GM21447 (cell line): ENCODE results near the gene LNPK.
"Not testable (repeated sequence)": the region's sequence is repeated elsewhere in the genome, so short reads cannot be mapped to it uniquely, and the experiment has no call there.

Experiments
- ATAC-seq: cut with Tn5 transposase; IDR thresholded peaks from one replicate; pipeline ENCODE4 v1.9.1; 2021; ENCODE audit not compliant: unreplicated experiment

LNPK gene

DNA sequence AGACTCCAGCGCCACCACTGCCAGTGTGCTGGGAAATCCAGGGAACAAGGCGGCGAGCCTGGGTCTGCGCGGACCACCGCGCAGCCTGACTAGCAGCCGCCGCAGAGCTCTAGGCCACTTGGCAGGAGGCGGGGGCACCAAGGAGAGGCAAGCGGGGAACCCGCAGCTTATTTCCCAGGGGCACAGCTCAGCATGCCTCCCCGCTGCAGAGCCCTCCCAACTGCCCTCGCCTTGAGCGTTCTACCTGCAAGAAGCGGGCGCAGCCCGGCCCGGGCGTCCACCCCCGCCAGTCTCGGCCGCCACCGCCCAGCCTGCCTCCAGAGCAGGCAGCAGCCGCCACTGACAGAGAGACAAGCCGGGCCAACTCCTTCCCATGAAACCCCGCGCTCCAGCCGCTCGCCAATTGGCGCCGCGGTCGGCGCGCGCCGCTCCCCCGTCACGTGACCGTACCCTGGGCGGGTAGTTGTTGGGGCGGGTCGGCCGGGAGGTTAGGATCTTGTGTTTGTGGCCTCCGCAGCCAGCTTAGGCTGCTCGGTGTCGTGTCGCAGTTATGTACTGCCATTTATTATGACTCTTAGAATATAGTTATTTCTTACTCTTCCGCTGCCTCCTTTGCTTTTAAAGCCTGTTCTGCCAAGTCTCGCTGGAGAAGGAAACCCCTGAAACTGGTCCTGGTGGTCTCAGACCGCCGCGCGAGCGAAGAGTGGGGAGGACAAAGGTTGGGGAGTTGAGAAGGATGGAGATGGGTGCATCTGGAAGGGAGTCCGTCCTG, at the start of gene LNPK:
Gene LNPK, minus strand, starts transcription at position 352 of the 772 bp plus-strand sequence. CDS start 6,683 bp downstream, outside the sequence.
- peak; percentile 88 for ATAC-seq

- no peak for ATAC-seq
Measured at GRCh38 chr2:176039375-176039774, 37.3 kb upstream of the LNPK start.

- ATAC-seq, result no peak
Measured at GRCh38 chr2:176038694-176039093, 36.6 kb upstream of the LNPK start.

DNA sequence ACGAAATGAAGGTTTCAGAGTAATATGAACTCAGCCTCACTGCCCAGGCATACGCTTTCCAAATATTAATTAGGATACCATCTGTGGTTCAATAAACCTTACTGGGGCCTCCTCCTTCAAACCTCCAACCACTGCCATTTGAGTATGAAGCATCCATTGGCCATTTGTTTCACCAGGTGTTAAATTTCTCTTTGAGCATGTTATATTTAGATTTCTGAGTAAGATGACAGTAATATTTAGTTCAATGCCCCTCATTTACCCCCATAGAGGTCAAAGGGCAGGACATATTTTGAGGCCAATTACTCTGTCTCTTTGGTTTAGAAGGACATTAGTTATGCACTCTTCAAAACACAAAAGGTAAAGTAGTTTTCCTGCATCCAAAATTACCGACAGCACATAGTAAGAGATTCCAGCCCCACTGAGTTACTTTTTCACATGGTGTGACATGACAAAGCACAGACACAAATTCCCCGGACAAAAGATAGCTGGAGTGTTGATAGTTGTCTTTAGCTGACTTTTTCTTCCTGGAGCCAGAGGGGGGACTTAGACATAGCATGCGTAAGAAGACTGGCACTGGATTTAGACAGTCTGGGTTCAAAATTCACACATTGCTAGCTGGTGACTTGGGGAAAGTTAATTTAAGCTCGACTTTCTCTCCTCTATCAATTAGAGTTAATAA, 33.1 kb upstream of the LNPK start:
- no peak for ATAC-seq

DNA sequence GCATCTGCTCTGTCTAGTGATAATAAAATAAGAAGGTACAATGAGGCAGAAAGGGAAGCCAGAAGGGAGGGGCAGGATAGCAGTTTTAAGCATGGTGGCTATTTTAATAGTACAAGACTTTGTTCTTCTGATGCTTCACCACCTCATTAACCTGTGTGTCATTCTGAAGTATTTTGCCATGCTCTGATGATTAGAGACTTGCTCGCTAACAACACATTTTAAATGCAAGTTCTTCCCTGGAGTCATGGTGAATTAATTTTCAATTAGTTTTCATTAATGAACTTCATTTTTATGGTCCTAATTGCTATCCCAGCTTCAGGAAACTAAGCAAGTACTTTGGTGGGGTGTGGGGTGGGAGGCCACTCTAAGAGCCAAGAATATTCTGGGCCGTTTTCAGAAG, 25.7 kb upstream of the LNPK start:
- ATAC-seq, result no peak

DNA sequence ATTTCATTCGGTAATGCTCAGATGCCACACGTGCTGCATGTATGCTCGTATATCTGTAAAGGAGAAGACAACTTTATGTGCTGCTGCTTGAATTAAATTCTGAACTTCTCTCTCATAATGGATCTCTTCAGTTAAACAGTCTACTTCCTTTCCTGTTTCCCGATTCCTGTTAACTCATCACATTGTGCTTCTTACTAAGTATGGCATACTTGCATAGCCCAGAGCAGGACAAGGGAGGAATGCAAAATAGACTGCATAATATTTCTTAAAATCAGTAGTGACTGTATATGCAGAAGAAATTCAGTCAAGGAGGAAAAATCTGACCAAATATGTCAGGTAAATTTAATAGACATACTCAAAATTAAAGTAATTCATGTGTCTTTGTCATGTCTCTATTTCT, 23.9 kb upstream of the LNPK start:
- no peak for ATAC-seq

DNA sequence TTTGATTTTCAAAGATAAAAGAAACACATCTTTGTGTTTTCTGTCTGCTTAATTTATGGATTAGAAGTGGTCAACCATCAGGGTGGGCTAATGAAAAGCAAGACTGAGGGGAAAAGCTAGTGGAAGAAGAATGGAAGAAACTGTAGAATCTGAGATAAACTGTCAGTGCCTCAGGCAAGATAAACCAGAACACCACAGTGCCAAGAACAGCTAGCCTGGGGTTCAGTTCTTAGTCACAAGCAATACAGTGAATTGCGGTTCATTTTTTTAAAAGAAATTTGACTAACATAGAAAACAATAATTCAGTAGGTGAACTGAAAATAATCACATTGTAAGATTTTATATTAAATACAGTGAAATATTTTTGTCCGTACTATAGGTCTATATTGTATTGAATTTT, 22.0 kb upstream of the LNPK start:
- no peak for ATAC-seq

GRCh38 chr2:176022048-176022447, 20.0 kb upstream of the LNPK start:
- no peak for ATAC-seq

- ATAC-seq, result no peak
Measured at GRCh38 chr2:176020400-176020799, 18.3 kb upstream of the LNPK start.

DNA sequence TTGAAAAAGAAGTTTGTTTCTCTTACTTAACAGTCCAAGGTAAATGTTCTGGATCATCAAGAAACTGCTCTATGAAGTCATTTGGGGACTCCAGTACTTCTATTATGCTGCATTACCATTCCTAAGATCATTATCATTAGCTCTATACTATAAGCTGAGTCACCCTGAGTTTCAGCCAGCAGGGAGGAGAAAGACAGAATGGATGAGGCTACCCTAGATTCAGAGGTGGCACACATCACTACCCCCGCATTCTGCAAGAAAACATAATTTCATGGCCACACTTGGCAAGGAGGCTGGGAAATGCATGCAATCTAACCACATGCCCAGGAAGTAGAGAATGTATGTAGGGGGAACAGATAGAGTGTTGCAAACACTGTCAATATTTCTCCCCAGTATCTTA, 16.6 kb upstream of the LNPK start:
- no peak for ATAC-seq

GRCh38 chr2:176009445-176009844, 7.4 kb upstream of the LNPK start:
- ATAC-seq, result no peak

DNA sequence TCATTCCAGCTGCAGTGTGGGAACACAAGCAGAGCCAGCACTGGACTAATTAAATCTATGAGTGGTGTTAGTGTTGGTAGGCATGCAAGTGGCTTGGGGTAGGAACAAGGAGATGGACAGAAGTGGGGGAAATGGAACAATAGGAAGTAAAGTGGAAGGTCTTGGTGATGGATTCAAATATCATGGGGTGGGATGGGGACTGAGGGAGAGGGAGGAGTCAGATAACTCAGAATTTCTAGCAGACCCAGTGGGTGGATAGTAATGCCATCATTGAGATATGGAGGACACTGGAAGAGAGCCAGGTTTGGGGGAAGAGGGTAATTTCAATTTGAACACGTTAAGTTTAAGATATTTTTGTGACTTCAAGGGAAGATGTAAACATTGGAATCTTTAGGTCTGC, 2.9 kb upstream of the LNPK start:
- no peak for ATAC-seq

- no peak for ATAC-seq
Measured at GRCh38 chr2:176003958-176004357, 1.9 kb upstream of the LNPK start.

DNA sequence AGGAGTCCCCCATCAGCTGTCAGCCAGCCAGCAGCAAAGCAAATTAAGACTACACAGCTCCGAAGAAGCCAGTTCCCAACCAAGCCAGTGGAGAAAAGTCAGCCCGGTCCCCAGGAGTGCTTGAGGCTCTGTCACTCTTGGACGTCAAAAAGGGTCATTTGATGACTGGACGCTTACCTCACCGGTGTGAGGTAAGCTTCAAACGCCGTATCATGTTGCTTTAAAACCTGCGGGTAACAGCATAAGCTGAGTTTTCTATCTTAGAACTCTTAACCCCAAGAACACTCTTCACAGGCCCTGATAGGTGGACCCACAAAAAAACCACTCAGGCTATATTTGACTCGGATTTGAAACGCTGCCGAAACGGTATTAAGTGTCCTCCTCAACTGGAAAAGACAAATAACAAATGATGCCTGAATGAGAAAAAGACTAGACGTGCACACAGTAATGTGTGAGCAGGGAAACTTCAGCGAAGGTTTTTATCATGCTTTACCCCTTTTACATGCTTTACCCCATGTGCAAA, 682 bp upstream of the LNPK start:
- peak; percentile 3 for ATAC-seq

DNA sequence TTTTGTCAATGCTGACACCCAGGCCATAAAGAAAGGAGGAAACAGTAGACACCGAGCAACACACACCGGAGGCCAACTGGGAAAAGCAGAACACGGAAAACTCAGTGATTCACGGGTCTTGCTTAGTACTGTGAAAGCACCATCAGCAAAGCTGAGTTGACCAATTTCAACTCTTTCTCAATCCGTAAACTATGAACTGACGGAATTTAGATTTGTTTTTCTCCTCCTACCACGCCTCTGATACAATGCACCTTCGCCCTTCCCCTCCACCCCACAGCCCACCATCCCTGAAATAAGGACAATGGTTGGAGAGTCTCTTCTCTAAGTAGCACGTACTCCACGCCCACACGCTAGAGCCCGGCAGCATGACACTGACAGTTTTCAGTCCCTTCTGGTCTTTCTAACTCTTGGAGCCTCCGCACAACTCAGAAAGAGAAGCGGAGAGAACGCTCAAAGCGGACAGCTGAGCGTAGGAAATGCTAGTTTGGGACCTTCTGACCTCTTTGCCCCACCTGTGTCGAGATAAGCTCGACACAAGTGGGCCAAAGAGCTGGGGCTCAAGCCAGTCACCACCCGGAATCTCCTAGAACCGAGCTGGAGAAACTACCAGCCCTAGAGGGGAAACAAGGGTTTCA, 669 bp downstream of the LNPK start:
- peak; percentile 56 for ATAC-seq

DNA sequence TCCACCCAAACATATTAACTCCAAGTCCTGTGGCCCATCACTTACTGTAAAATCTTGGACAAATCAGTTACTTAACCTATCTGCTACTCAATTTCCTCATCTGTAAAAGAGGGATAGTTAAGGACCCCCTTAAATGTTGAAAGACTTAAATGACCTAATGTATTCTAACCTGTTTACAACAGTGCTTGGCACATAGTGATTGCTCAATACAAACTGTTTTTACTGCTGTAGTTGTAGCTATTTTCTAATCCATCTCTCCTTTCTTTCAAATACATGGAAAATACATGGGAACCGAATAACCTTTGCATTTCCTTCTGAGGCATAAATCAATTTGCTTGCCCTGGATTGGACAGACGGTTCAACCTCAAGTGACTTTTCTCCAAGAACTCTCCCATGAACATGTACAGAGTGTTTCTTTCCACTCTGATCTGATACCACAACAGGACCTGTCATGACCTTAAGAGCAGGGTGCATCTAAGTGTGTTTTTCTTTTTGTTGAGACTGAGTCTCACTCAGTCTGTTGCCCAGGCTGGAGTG, 2.7 kb downstream of the LNPK start:
- ATAC-seq, result no peak

DNA sequence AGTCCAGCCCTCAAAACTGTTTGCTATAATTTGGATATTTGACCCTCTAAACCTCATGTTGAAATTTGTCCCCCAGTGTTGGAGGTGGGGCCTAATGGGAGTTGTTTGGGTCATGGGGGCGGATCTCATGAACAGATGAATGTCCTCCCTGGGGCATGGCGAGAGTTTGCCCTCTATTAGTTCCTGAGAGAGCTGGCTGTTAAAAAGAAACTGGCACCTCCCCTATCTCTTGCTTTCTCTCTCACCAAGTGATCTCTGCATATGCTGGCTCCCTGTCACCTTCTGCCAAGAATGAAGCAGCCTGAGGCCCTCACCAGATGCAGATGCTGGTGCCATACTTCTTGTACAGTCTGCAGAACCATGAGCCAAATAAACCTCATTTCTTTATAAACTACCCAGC, 12.0 kb downstream of the LNPK start:
- no peak for ATAC-seq

- not testable (repeated sequence) for ATAC-seq
Measured at GRCh38 chr2:175987126-175987525, 14.9 kb downstream of the LNPK start.

GRCh38 chr2:175984846-175985245, 17.2 kb downstream of the LNPK start:
- no peak for ATAC-seq

DNA sequence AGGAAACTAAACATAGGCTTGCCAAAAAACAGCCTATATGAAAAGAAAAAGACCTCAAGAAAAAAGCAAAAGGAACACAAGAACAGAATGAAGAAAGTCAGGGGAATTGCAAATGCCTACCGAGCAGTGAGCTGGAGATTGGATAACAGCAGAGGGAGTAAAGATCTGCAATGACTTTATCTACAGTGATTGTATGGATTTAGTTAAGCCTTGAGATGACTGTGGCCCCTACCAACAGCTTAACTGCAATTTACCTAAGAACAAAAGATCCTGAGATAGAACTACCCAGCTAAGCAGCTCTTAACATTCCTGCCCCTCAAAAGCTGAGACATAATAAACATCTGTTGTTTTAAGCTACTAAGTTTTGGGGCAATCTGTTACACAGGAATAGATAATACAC, 20.5 kb downstream of the LNPK start:
- ATAC-seq, result no peak

GRCh38 chr2:175976391-175977157, 25.5 kb downstream of the LNPK start:
- ATAC-seq, result no peak
